ENCODE data around the gene RNF41. TPM values are rescaled to one million over a fixed set of nuclear protein-coding genes. Genes with fewer than 3 reads are reported as not detected.

The RNF41 gene
- total and polyA plus RNA-seq, 2 donors (not counting 1 experiment from before 2014, with no cell fraction given): 113 to 129 TPM

- Histone ChIP-seq H3K4me1 (ENCODE audit: control insufficient read depth in 2 of 2, insufficient read depth in 2 of 2, low read length in 2 of 2) (peaks cover 20 to 26% of the 10 kb centered on the region in 2 donors), H3K4me3 (ENCODE audit: control extremely low read depth in 1 of 5, extremely low read depth in 1 of 5, insufficient read depth in 1 of 5, low read depth in 2 of 5, low read length in 4 of 5) (no peak overlapping the region), H2AFZ (ENCODE audit: insufficient read depth, low read depth, low read length, poor library complexity, severe bottlenecking) (no peak overlapping the region), H3K27ac (ENCODE audit: low read length in 2 of 2) (no peak overlapping the region), H3K27me3 (replicated peaks in 1 of 4; ENCODE audit: control extremely low read depth in 1 of 4, control insufficient read depth in 3 of 4, insufficient read depth in 4 of 4, low read length in 3 of 4) (no peaks in the 10 kb centered on the region), H3K4me2 (replicated peaks; ENCODE audit: low read depth, low read length, poor library complexity, severe bottlenecking) (no peak overlapping the region), H3K9ac (ENCODE audit: low read length) (no peak overlapping the region), H3K79me2 (ENCODE audit: control insufficient read depth, insufficient read depth, low read length) (peaks cover 18% of the 10 kb centered on the region), H3K9me3 (ENCODE audit: control extremely low read depth in 1 of 3, control insufficient read depth in 2 of 3, insufficient read depth in 1 of 3, low read length in 2 of 3) (no peaks in the 10 kb centered on the region), H4K20me1 (ENCODE audit: control insufficient read depth, insufficient read depth, low read length, poor library complexity, severe bottlenecking) (peaks cover 14% of the 10 kb centered on the region), H3K36me3 (replicated peaks in 1 of 2; ENCODE audit: control extremely low read depth in 1 of 2, control insufficient read depth in 1 of 2, extremely low read depth in 1 of 2, insufficient read depth in 2 of 2, low read length in 1 of 2) (peaks cover 7 to 86% of the 10 kb centered on the region in 2 experiments)
- ATAC-seq (ENCODE audit: low read depth) (no peak), DNase-seq (no peak)
- intact Hi-C loops (cut with micrococcal nuclease): no loop called here
- Mint-ChIP-seq H3K27ac (peak overlapping the region; percentile 53), H3K4me1 (peaks cover 28% of the 10 kb centered on the region), H3K4me3 (no peak overlapping the region), H3K9me3 (ENCODE audit: insufficient read depth) (no peaks in the 10 kb centered on the region), H3K27me3 (no peaks in the 10 kb centered on the region)
- 89% methylated on average over 5 of the region's 11 CpGs for WGBS (ENCODE audit: insufficient coverage)
- ChIA-PET CTCF (interaction anchor here (0.8 to 3.1 kb wide), 3 partner anchors 19 to 106 kb away, joined by 3 to 24 read pairs (median 3); partner anchors contain the start of gene SMARCC2), POLR2A (interaction anchor here (1.2 to 1.3 kb wide), 2 partner anchors 13 to 26 kb away, joined by 3 read pairs; no protein-coding TSS in a partner anchor)
- TF ChIP-seq, protein P1, sequence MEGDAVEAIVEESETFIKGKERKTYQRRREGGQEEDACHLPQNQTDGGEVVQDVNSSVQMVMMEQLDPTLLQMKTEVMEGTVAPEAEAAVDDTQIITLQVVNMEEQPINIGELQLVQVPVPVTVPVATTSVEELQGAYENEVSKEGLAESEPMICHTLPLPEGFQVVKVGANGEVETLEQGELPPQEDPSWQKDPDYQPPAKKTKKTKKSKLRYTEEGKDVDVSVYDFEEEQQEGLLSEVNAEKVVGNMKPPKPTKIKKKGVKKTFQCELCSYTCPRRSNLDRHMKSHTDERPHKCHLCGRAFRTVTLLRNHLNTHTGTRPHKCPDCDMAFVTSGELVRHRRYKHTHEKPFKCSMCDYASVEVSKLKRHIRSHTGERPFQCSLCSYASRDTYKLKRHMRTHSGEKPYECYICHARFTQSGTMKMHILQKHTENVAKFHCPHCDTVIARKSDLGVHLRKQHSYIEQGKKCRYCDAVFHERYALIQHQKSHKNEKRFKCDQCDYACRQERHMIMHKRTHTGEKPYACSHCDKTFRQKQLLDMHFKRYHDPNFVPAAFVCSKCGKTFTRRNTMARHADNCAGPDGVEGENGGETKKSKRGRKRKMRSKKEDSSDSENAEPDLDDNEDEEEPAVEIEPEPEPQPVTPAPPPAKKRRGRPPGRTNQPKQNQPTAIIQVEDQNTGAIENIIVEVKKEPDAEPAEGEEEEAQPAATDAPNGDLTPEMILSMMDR (IDR thresholded peaks at IDR 0.05): no peak
- TF ChIP-seq EZH2 (IDR thresholded peaks at IDR 0.05; ENCODE audit: borderline replicate concordance, insufficient read depth, low read depth, low read length, poor library complexity, severe bottlenecking): no peak
Measured at GRCh38 chr12:56163533-56164344, 58.0 kb downstream of the RNF41 start.
